Stimulated activated CD8-positive, alpha-beta memory T cell treated with anti-CD3 and anti-CD28 coated beads, Interleukin-7, amount 100 ng/mL, for 24 hours (primary cell): ENCODE data around the gene ZRANB3.
"Not testable (repeated sequence)": the region's sequence is repeated elsewhere in the genome, so short reads cannot be mapped to it uniquely, and the experiment has no call there.

Source experiments
- DNase-seq: peaks from one replicate; pipeline ENCODE4 v3.0.0-alpha.2; 2020; ENCODE audit warnings: low read depth

ZRANB3 gene

GRCh38 chr2:135327146-135327545 lies 203.9 kb downstream of the ZRANB3 start:
- no peak for DNase-seq

GRCh38 chr2:135320465-135321355 lies 210.3 kb downstream of the ZRANB3 start:
- no peak for DNase-seq

- no peak for DNase-seq
Measured at GRCh38 chr2:135318808-135319207, 212.2 kb downstream of the ZRANB3 start.

GRCh38 chr2:135317375-135317774 lies 213.6 kb downstream of the ZRANB3 start:
- no peak for DNase-seq

- no peak for DNase-seq
Measured at GRCh38 chr2:135311962-135312361, 219.1 kb downstream of the ZRANB3 start.

GRCh38 chr2:135311268-135311667 lies 219.8 kb downstream of the ZRANB3 start:
- no peak for DNase-seq

- DNase-seq = no peak
Measured at GRCh38 chr2:135304694-135305093, 226.3 kb downstream of the ZRANB3 start.

- no peak for DNase-seq
Measured at GRCh38 chr2:135299658-135300244, 231.3 kb downstream of the ZRANB3 start.

- no peak for DNase-seq
Measured at GRCh38 chr2:135299165-135299564, 231.9 kb downstream of the ZRANB3 start.

GRCh38 chr2:135287121-135287520 lies 243.9 kb downstream of the ZRANB3 start:
- not testable (repeated sequence) for DNase-seq

- no peak for DNase-seq
Measured at GRCh38 chr2:135285391-135285790, 245.6 kb downstream of the ZRANB3 start.

GRCh38 chr2:135281379-135281778 lies 249.6 kb downstream of the ZRANB3 start:
- no peak for DNase-seq

GRCh38 chr2:135279209-135279608 lies 251.8 kb downstream of the ZRANB3 start:
- DNase-seq = no peak

GRCh38 chr2:135276525-135276924 lies 254.5 kb downstream of the ZRANB3 start:
- DNase-seq = no peak

GRCh38 chr2:135271006-135271405 lies 260.0 kb downstream of the ZRANB3 start:
- DNase-seq = no peak

GRCh38 chr2:135265960-135266490 lies 265.0 kb downstream of the ZRANB3 start:
- no peak for DNase-seq

- DNase-seq = no peak
Measured at GRCh38 chr2:135259123-135259522, 271.9 kb downstream of the ZRANB3 start.

- DNase-seq = no peak
Measured at GRCh38 chr2:135258193-135258592, 272.8 kb downstream of the ZRANB3 start.

GRCh38 chr2:135257383-135258090 lies 273.5 kb downstream of the ZRANB3 start:
- no peak for DNase-seq

GRCh38 chr2:135256531-135257260 lies 274.3 kb downstream of the ZRANB3 start:
- no peak for DNase-seq

GRCh38 chr2:135255208-135255607 lies 275.8 kb downstream of the ZRANB3 start:
- no peak for DNase-seq
